HepG2 (cell line): ENCODE measurements around the gene AP2S1.
"Not testable (repeated sequence)": the region's sequence is repeated elsewhere in the genome, so short reads cannot be mapped to it uniquely, and the experiment has no call there.

Experiments
- CREB1 ChIP-seq, 2 experiments: fragments of 450-650 bp in 1 of 2; IDR thresholded peaks; 2 replicates each; pipeline ENCODE4 v1.6.1; 2016 to 2017; ENCODE audit warnings: control low read depth in 1 of 2, mild to moderate bottlenecking in 1 of 2, missing compliant biosample characterization in 1 of 2, missing genetic modification characterization in 1 of 2
- NFKBIZ ChIP-seq: IDR thresholded peaks from 2 replicates; pipeline ENCODE4 v1.6.1; 2018; ENCODE audit warnings: missing genetic modification reagents, missing compliant biosample characterization
- ZNF180 ChIP-seq: sonication (generic); formaldehyde crosslinking; IDR thresholded peaks from 2 replicates; pipeline ENCODE4 v1.4.0; 2020; ENCODE audit warnings: low read depth, missing genetic modification reagents, borderline replicate concordance
- ZNF530 ChIP-seq: sonication (generic); formaldehyde crosslinking; IDR thresholded peaks from 2 replicates; pipeline ENCODE4 v1.5.0; 2020; ENCODE audit warnings: low read depth, mild to moderate bottlenecking, missing genetic modification reagents

- not testable (repeated sequence) for TF ChIP-seq CREB1 (IDR thresholded peaks at IDR 0.05); CREB1 (CRISPR knock-in tag; IDR thresholded peaks at IDR 0.05); ZNF180; NFKBIZ (CRISPR knock-in tag); ZNF530 (CRISPR knock-in tag)
Observed at GRCh38 chr19:46822410-46822787, 28.2 kb downstream of the AP2S1 start.
